Limb (tissue), 2 donors: Measurements from ENCODE around the gene PCDHA4.
"Not testable (repeated sequence)": the region's sequence is repeated elsewhere in the genome, so short reads cannot be mapped to it uniquely, and the experiment has no call there.

Source experiments
- DNase-seq, 2 donors: peaks; one replicate each; pipeline ENCODE4 v3.0.0-alpha.2; 2016; ENCODE audit errors: extremely low spot score in 2 of 2

The PCDHA4 gene

DNA sequence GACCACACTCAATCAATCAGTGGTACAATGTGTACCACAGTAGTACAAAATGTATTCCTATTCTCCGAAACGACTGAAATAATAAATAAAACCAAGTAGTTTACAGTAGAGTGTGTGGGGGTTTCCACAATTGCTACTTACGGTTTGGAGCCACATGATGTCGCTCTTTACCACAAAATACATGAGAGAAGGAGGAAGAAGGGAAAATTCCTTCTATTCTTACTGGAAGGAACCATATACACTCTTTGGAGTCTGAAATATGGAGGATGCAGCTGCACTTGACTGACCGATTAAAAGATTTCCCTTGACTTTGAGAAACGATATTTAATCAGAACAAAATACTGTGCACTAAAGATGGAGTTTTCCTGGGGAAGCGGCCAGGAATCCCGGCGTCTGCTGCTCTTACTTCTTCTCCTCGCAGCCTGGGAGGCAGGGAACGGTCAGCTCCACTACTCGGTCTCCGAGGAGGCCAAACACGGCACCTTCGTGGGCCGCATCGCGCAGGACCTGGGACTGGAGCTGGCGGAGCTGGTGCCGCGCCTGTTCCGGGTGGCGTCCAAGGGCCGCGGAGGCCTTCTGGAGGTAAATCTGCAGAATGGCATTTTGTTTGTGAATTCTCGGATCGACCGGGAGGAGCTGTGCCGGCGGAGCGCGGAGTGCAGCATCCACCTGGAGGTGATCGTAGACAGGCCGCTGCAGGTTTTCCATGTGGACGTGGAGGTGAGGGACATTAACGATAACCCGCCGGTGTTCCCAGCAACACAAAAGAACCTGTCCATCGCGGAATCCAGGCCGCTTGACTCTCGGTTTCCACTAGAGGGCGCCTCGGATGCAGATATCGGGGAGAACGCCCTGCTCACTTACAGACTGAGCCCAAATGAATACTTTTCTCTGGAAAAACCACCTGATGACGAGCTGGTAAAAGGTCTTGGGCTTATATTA, at the start of gene PCDHA4:
Gene PCDHA4 (plus strand): TSS at position 235 of the 942 bp plus-strand sequence.
- DNase-seq, result no peak

DNA sequence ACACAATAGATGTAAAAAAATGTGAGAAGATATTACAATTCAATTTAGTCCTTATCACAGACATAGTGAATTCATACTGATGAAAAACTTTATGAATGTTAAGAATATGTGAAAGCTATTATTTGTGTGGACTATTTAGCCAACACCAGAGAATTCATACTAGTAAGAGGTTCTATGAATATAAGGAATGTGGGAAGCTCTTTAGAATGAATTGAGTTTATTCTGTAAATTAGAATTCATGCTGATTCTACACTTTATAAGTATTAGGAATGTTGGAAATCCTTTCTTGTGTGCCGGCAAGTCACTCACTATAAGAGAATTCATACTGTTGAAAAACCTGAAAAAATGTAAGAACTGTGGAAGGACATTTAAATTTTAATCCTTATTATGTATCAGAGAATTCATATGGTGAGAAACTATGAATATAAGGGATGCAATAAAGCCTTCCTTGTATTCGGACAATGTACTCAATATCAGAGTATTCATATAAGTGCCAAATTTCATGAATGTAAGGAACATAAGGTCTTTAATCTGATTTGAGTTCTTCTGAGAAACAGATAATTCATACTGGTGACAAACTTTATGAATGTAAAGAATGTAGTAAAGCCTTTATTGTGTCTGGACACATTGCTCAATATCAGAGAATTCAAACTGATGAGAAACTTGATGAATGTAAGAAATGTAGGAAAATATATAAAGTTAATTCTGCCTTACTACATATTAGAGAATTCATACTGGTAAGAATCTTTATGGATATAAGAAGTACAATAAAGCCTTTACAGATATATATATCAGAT, 42.5 kb upstream of the PCDHA4 start:
- no peak for DNase-seq

DNA sequence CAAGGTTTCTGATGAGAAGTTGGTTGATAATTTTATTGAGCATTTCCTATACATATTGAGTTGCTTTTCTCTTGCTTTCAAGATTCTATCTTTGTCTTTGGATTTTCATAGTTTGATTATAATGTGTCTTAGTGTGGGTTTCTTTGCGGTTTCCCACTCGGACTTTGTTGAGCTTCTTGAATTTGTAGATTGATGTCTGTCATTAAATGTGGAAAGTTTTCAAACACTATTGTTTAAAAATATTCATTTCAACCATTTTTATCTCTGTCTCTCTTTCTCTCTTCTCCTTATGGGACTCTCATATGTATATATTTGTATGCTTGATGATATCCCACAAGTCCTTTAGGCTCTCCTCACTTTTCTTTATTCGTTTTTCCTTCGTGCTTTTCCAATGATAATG, 39.4 kb upstream of the PCDHA4 start:
- no peak for DNase-seq

DNA sequence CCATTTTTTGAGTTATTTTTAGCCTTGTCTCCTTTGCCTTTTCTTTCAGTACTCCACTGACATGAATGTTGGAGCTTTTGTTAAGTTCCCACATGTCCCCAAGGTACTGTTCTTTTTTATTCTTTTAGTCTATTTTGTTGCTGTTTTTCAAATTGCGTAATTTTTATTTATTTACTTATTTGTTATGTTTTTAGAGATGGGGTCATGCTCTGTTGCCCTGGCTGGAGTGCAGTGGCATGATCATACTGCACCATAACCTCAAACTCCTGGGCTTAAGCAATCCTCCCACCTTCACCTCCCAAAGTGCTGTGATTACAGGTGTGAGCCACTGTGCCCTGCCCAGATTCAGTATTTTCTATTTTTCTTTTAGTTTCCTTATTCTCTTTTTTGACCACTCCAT, 26.4 kb upstream of the PCDHA4 start:
- no peak for DNase-seq

DNA sequence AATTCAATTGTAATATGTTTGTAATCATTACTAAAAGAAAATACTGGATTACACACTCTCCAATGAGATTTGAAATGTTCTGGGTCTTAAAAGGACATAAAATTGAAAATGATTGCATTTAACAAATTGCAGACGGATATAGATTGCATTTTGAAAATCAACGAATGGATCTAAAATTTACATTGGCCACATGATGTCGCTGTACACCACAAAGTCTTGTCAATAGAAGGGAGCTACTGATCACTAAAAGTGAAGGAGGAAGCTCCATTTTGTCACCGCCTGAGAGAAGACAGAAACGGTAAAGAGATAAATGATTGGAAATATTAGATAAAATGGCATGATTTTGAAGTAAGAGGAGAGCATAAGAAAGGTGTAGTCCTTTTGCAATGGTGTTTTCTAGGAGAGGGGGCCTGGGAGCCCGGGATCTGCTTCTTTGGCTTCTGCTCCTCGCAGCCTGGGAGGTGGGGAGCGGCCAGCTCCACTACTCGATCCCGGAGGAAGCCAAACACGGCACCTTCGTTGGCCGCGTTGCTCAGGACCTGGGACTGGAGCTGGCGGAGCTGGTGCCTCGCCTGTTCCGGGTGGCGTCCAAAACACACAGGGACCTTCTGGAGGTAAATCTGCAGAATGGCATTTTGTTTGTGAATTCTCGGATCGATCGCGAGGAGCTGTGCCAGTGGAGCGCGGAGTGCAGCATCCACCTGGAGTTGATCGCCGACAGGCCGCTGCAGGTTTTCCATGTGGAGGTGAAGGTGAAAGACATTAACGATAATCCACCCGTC, 20.8 kb upstream of the PCDHA4 start, which contains the start of gene PCDHA1:
Gene PCDHA1 (plus strand): TSS at position 236 of the 782 bp plus-strand sequence.
- DNase-seq, result no peak

DNA sequence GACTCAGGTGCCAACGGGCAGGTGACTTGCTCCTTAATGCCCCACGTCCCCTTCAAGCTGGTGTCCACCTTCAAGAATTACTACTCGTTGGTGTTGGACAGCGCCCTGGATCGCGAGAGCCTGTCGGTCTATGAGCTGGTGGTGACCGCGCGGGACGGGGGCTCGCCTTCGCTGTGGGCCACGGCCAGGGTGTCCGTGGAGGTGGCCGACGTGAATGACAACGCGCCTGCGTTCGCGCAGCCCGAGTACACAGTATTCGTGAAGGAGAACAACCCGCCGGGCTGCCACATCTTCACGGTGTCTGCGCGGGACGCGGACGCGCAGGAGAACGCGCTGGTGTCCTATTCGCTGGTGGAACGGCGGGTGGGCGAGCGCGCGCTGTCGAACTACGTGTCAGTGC, 19.4 kb upstream of the PCDHA4 start:
- DNase-seq, result not testable (repeated sequence)

DNA sequence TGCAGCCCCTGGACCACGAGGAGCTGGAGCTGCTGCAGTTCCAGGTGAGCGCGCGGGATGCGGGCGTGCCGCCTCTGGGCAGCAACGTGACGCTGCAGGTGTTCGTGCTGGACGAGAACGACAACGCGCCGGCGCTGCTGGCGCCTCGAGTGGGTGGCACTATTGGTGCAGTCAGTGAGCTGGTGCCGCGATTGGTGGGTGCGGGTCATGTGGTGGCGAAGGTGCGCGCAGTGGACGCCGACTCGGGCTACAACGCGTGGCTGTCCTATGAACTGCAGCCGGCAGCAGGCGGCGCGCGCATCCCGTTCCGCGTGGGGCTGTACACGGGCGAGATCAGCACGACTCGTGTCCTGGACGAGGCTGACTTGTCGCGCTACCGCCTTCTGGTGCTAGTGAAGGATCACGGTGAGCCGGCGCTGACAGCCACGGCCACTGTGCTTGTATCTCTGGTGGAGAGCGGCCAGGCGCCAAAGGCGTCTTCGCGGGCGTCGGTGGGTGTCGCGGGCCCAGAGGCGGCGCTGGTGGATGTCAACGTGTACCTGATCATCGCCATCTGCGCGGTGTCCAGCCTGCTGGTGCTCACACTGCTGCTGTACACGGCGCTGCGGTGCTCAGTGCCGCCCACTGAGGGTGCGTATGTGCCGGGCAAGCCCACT, 18.9 kb upstream of the PCDHA4 start:
- not testable (repeated sequence) for DNase-seq

DNA sequence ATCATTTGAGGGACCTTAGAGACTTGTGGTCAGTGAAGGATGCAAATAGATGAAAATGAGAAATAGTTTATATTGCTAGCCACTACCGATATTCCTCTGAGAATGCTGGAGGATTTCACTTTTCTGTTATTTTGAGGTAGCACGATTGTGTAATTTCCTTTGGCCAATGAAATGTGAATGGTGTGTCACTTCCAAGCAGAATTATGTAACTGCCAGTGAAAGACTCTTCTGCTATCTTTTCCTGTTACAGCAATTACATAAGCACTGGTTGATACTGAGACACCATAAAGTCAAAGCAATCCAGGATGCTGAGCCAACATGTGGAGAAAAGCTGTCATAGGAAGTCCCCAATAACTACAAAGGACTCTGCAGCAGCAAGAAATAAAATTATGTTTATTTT, 15.8 kb upstream of the PCDHA4 start:
- DNase-seq, result no peak

DNA sequence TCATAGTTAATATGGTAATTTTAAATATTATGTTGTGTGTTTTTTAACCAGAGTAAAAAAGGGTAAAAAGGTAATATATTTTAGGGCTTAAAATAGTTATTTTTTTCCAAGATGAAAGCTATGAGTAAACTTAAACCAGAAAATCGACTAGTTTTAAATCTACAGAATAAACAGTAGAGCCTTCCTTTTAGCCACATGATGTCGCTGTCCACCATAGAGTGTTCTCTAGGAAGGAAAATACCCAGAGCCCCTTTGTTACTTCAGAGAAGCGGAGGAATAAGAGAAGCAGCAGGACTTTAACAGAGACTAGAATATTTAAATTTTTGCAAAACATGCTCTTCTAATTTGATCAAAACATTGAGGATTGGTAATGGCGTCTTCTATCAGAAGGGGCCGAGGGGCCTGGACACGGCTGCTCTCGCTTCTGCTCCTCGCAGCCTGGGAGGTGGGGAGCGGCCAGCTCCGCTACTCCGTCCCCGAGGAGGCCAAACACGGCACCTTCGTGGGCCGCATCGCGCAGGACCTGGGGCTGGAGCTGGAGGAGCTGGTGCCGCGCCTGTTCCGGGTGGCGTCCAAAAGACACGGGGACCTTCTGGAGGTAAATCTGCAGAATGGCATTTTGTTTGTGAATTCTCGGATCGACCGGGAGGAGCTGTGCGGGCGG, 12.1 kb upstream of the PCDHA4 start, which contains the start of gene PCDHA2:
Gene PCDHA2 (plus strand): TSS at position 258 of the 664 bp plus-strand sequence.
- no peak for DNase-seq

DNA sequence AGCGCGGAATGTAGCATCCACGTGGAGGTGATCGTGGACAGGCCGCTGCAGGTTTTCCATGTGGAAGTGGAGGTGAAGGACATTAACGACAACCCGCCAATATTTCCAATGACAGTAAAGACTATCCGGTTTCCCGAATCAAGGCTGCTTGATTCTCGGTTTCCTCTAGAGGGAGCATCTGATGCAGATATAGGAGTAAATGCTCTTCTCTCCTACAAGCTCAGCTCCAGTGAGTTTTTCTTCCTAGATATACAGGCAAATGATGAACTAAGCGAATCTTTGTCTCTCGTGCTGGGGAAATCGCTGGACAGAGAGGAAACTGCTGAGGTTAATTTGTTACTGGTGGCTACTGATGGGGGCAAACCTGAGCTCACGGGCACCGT, 11.6 kb upstream of the PCDHA4 start:
- DNase-seq, result no peak

DNA sequence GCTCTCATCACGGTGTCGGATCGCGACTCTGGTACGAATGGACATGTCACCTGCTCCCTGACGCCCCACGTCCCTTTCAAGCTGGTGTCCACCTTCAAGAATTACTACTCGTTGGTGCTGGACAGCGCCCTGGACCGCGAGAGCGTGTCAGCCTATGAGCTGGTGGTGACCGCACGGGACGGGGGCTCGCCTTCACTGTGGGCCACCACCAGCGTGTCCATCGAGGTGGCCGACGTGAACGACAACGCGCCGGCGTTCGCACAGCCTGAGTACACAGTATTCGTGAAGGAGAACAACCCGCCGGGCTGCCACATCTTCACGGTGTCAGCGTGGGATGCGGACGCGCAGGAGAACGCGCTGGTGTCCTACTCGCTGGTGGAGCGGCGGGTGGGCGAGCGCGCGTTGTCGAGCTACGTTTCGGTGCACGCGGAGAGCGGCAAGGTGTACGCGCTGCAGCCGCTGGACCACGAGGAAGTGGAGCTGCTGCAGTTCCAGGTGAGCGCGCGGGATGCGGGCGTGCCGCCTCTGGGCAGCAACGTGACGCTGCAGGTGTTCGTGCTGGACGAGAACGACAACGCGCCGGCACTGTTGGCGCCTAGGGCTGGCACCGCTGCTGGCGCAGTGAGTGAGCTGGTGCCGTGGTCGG, 10.7 kb upstream of the PCDHA4 start:
- DNase-seq, result not testable (repeated sequence)

DNA sequence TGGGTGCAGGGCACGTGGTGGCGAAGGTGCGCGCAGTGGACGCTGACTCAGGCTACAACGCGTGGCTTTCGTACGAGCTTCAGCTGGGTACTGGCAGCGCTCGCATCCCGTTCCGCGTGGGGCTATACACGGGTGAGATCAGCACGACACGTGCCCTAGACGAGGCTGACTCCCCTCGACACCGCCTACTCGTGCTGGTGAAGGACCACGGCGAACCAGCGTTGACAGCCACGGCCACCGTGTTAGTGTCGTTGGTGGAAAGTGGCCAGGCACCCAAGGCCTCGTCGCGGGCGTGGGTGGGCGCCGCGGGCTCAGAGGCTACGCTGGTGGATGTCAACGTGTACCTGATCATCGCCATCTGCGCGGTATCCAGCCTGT, 10.2 kb upstream of the PCDHA4 start:
- DNase-seq, result no peak

DNA sequence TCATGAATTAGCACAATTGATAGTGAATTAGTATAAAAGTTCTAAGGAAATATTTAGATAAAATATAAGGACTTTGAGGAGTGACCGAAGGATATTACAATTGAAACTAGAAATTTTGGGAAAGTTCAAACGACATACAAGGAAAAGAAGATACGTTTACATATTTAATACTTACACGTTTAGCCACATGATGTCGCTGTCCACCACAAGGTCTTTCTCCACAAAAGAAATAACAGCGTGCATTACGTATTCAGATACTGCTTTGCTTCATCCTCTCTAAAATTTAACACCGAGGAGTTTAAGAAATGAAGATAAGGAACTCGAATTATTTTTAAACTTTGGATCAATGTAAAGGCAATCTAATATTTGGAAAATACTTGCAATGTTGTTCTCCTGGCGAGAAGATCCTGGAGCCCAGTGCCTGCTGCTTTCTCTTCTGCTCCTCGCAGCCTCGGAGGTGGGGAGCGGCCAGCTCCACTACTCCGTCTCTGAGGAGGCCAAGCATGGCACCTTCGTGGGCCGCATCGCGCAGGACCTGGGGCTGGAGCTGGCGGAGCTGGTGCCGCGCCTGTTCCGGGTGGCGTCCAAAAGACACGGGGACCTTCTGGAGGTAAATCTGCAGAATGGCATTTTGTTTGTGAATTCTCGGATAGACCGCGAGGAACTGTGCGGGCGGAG, 5.9 kb upstream of the PCDHA4 start, which contains the start of gene PCDHA3:
Gene PCDHA3 (plus strand): TSS at position 242 of the 678 bp plus-strand sequence.
- no peak for DNase-seq

DNA sequence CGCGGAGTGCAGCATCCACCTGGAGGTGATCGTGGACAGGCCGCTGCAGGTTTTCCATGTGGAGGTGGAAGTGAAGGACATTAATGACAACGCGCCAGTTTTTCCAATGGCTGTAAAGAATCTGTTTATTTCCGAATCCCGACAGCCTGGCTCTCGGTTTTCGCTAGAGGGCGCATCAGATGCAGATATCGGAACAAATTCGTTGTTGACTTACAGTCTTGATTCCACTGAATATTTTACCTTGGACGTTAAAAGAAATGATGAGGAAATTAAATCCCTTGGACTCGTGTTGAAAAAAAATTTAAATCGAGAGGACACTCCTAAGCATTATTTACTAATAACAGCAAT, 5.4 kb upstream of the PCDHA4 start:
- no peak for DNase-seq

DNA sequence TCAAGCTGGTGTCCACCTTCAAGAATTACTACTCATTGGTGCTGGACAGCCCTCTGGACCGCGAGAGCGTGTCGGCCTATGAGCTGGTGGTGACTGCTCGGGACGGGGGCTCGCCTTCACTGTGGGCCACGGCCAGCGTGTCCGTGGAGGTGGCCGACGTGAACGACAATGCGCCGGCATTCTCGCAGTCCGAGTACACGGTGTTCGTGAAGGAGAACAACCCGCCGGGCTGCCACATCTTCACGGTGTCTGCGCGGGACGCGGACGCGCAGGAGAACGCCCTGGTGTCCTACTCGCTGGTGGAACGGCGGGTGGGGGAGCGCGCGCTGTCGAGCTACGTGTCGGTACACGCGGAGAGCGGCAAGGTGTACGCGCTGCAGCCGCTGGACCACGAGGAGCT, 4.5 kb upstream of the PCDHA4 start:
- DNase-seq, result not testable (repeated sequence)

DNA sequence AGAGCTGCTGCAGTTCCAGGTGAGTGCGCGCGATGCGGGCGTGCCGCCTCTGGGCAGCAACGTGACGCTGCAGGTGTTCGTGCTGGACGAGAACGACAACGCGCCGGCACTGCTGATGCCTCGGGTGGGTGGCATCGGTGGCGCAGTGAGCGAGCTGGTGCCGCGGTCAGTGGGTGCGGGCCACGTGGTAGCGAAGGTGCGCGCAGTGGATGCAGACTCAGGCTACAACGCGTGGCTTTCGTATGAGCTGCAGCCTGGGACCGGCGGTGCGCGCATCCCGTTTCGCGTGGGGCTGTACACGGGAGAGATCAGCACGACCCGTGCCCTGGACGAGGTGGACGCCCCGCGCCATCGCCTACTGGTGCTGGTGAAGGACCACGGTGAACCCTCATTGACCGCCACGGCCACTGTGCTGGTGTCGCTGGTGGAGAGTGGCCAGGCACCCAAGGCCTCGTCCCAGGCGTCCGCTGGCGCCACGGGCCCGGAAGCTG, 4.0 kb upstream of the PCDHA4 start:
- no peak for DNase-seq

DNA sequence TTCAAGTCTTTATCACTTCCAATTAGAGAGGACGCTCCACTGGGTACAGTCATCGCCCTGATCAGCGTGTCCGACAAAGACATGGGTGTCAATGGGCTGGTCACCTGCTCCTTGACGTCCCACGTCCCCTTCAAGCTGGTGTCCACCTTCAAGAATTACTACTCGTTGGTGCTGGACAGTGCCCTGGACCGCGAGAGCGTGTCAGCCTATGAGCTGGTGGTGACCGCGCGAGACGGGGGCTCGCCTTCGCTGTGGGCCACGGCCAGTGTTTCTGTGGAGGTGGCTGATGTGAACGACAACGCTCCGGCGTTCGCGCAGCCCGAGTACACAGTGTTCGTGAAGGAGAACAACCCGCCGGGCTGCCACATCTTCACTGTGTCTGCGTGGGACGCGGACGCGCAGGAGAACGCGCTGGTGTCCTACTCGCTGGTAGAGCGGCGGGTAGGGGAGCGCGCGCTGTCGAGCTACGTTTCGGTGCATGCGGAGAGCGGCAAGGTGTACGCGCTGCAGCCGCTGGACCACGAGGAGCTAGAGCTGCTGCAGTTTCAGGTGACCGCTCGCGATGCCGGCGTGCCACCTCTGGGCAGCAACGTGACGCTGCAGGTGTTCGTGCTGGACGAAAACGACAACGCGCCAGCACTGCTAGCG, 1.5 kb downstream of the PCDHA4 start:
- not testable (repeated sequence) for DNase-seq

DNA sequence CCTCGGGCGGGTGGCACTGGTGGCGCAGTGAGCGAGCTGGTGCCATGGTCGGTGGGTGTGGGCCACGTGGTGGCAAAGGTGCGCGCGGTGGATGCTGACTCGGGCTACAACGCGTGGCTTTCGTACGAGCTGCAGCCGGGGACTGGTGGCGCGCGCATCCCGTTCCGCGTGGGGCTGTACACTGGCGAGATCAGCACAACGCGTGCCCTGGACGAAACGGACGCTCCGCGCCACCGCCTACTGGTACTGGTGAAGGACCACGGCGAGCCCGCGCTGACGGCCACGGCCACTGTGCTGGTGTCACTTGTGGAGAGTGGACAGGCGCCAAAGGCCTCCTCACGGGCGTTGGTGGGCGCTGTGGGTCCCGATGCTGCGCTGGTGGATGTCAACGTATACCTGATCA, 2.0 kb downstream of the PCDHA4 start:
- no peak for DNase-seq
